NK-92 treated with Interleukin-12 subunit alpha and Interleukin-12 subunit beta, amount 100 ng/mL, for 24 hours (cell line): ENCODE measurements around the gene PARP16.
"Not testable (repeated sequence)": the region's sequence is repeated elsewhere in the genome, so short reads cannot be mapped to it uniquely, and the experiment has no call there.

Source experiments
- DNase-seq: peaks from one replicate; lab custom pipeline; 2025; lab: John Stamatoyannopoulos, UW

PARP16 gene

DNA sequence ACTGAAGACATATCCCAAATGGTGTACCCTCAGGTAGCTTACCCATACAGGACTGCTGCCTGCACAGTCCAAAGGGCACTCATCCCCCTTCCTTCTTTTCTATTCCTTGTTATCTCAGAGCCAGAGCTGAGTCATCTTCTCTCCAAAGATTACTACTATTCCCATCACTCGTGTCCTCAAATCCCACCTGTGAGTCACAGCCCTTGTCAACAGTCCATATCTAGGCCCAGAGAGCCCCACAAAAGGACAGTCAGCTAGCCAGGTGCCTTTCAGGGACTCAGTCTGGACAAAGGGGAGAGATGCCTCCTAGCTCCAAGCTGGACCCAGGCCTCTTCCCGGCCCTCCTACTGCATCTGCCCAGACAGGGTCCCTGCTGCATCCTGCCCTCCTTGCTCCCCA is 11.0 kb downstream of the PARP16 start:
- no peak for DNase-seq

DNA sequence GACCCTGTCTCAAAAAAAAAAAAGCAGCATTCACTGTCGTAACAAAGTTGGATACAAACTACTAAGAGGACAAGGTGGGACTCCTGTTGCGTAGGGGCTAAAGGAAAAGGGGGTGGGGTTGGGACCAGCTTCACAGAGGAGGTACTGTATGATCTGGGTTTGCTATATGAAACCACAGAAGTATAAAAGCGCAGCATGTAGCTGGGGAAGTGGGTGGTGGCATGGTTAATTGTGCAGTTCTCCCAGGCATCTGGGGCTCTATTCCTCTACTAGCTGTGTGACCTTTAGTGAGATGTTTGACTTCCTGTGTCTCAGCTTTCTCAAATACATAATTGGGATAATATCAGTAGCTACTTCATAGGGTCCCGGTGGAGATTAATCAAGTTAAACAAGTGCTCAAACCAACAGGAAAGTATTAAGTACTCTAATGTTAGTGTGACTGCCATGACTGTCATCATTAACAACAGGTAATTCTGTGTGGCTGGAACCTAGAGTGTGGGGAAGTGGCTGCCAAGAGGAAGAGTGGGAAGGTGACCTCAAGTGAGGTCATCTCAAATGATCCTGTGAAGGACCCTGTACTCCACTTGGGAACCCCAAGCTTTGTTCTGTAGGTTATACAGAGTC is 11.5 kb downstream of the PARP16 start:
- DNase-seq, result no peak

DNA sequence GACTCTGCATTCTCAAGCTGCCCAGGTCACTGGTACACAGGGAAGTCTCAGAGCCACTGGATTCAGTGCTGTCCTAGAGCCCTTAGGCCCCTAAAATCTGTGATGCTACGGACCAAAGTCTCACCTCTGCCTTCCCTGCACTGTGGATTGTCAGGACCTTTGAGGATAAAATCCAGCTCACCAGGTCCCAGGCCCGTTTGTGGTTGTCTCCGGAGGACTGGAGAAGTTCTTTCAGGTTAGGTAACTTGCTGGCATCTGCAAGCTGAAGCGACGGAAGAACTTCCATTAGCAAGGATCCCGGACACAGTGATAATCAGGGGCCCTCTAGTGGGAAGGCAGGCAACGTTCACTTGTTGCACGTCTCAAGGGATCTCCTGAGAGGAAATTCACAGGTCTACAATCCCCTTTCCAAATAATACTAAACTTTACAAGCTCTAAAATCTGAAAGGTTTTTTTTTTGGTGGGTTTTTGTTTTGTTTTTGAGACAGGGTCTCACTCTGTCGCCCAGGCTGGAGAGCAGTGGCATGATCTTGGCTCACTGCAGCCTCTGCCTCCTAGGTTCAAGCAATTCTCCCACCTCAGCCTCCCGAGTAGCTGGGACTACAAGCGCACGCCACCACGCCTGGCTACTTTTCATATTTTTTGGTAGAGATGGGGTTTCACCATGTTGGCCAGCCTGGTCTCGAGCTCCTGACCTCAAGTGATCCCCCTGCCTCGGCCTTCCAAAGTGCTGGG is 15.7 kb downstream of the PARP16 start:
- DNase-seq, result not testable (repeated sequence)

DNA sequence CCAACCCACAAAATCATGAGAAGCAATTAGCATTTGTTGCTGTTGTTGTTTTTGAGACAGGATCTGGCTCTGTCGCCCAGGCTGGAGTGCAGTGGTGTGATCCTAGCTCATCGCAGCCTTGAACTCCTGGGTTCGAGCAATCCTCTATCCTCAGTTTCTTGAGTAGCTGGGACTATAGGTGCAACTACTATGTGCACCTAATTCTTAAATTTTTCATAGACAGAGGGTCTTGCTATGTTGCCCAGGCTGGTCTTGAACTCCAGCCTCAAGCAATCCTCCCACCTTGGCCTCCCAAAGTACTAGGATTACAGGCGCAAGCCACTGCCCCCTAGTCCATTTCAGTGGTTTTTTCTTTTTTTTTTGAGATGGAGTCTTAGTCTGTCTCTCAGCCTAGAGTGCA is 18.3 kb downstream of the PARP16 start:
- DNase-seq, result no peak

DNA sequence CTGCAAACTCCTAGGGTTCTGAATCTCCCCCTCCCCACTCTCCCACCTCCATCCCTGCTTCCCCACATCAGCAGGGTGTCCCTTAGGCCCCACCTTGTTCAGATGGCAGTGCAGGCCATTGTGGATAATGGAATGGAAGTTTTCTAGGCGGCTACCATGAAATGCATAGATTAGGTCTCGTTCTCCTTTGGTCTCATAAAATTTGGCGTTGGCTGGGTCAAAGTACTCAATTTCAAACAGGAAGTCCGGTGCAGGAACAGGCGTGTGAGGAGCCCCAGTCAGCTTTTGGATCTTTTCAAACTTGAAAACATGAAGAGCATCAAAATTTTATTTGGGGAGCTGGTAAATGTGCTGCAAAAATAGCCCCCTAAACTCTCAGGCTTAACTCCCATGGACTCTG is 20.2 kb downstream of the PARP16 start:
- DNase-seq, result no peak

DNA sequence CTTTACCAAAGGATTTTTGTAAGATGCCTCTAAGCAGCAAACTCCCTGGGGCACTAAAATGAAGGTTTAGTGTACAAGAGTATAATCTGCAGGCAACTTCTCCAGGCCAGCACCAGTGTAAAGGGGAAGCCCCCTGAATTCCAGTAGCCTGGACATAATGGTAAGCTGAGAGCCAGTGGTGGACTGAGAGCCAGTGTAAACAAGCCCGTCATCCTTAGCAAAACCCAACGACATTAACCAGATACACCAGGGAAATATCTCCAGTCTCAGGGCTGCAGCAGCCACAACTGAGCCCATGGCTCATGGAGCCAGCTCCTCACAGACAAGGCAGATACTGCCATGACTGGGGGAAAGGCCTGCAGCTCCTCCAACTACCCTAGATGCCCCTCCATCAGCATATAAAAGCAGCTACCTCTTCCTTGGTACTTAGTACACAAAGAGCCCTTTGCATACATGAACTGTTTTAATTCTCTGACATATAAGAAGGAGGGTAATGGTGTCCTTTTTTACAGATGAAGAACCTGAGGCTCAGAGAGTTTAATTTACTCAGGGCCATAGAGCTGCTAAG is 21.7 kb downstream of the PARP16 start:
- no peak for DNase-seq

DNA sequence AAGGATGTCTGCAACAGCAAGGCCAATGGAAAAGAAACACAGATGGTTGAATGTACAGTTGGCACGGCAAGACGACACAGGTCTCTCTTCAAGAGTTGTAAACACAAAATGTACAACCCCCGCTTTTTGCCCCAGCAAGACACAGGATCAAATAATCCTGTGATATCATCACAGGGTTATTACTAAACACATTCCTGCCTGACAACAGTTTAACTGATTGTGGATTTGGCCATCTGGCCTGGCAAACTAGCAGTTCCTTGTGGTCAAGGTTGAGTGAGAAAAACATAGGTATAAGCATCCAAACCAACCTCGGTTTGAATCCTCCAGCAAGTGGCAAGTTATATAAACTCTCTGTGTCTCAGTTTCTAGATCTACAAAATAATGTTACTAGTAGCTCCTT is 23.4 kb downstream of the PARP16 start:
- no peak for DNase-seq

DNA sequence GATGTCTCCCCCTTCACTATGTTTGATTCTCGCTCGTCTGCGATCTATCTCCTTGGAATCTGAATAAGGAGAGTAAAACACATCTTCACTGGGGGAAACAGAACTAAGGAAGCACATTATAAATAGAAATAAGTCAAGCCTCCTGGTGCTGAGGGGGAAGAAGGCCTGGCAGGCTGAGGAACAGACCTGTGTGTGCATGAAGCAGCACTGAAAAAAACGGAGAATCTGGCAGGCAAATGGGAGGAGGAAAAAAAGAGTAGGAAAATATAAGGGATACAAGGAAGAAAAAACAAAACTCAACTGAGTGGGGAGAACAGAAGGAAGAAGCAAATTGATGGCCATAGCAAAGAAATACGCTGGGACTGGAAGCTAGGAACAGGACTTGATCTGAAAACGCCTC is 25.7 kb downstream of the PARP16 start:
- no peak for DNase-seq

DNA sequence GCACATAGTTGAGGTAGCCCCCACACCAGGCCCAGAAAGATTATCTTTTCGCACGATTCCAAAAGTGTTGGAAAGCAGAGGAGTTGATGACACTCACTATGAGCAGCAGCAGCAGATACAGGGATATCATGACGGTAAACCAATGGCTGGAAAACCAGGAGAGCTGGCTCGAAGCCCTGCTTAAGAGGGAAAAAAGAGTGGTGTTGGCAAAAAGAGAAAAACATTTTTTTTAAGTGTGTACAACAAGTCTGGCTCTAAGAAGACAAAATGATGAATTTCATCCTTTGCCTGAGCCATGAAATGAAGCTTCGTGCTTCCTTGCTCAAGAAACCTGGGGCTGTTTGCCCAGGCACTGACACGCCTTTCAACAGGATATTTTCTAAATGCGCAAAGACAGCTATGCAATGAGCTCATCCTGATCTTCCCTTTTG is 27.3 kb downstream of the PARP16 start:
- DNase-seq, result no peak

DNA sequence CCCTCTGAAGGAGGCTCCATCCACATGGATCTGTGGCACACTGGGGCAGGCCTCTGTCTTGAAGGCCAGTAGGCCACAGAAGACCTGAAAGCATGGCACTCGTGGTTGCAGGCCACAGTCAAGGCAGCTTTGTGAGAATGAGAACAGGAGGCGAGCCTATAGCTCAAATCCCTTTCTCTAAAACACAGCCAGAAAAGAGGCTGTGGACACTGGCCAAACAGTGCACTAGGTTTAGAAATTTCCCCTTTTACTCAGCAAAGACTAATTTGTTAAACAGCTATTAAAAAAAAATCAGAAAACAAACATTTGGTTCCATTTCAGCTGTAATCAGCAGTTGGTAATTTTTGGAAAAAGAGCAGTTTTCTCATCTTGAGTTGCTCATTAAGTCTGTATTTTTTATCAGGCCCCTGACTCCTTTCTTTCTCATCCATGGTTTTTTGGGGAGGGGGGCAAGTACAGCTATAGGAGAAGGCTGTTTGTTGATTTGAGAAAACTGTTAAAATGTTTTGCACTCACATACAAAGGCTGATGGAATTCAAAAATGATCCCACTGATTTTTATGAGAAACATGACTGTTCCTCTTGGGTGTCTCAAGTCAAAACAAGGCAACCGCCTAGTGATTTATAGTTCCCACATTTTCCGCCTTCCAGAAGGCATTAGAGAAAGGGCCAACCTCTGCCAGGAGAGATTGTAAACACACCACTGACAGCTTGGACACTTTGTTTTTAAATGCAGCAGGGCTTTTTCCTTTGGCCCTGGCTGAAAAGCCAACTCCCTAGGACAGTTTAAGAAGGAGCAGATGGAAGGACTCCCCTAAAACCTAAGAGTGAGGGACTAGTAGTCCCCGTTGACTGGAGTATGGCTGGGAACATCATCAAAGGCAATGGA is 28.1 kb downstream of the PARP16 start:
- DNase-seq, result no peak

DNA sequence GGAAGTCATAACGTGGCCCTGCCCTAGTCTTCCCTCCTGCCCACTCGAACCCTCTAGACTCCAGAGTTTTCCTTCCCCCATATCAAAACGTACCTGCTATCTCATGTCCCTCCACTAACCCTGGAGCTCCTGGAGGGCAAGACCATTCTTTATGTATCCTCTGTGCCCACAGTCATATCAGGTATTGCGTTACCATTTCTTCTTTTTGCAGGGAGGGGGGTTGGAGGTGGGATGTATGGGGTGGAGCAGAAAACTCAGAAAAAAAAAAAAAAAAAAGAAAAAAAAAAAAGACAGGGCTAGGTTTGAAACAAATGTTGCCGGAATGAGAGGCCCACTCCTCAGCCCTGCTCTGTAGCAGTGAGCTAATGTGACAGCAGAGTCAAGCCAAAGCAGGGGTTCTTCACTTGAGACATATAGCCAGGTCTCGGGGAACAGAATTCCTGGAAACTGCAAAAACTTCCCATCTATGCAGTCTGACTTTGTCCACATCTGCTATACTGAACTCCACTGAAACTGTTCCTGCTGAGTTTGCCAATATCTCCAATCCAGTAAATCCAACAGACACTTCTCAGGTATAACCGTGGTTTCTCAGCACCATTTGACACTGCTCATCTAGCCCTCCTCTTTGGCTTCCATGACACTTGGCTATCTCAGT is 31.1 kb downstream of the PARP16 start:
- DNase-seq, result no peak

DNA sequence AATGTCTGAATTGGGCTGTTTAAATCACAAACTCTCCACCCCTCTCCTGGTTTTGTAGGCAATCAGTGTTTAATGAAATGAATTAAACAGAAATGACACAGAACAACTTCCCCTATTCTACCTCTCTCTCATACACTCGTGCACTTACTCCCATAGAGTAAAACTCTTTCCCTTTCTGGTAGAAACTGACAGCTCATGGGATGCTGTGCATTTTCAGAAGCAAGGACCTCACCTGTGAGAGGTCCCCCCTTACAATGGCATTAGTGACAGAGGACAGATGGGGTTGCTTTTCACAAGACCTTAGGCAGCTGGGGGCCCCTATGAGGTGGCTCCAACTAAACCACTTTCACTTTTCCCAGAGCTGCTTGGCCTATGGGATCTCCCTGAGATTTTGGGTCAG is 31.9 kb downstream of the PARP16 start:
- no peak for DNase-seq

DNA sequence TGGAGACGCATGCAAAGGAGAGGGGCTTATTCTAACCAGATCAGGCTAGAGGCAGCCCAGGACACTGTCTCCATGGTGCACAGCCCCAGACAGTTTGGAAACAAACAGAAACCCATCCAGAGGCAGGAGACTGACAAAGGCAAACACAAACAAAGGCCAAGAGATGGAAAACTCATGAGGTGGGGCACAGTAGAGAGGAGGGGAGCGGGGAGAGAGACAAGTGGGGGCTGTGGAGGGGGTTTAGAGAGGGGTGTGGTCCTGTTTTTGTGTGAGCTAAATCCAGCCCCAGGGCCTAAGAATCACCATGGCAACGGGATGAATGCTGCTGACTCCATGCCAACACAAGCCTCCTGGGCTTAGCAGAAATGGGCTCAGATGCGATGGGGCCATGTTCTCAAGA is 32.3 kb downstream of the PARP16 start:
- DNase-seq, result no peak

DNA sequence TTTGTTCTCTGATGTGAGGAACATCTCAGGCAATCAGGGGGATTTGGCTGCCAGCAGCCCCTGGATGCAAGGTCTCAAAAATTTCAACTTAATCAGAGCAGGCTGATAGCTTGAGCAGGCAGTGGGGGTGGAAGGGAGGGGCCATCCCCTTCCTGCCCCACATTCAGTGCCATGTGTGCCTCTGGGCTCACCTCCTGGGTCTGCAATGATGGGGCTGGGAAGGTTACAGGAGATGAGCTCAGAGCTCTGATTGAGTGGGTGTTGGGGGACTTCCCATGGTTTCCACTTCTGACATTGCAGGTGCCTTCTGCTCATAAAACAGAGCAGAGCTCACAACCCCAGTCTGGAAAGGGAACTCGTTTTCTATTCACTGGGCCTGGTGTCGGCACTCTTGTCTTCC is 37.0 kb downstream of the PARP16 start:
- no peak for DNase-seq

DNA sequence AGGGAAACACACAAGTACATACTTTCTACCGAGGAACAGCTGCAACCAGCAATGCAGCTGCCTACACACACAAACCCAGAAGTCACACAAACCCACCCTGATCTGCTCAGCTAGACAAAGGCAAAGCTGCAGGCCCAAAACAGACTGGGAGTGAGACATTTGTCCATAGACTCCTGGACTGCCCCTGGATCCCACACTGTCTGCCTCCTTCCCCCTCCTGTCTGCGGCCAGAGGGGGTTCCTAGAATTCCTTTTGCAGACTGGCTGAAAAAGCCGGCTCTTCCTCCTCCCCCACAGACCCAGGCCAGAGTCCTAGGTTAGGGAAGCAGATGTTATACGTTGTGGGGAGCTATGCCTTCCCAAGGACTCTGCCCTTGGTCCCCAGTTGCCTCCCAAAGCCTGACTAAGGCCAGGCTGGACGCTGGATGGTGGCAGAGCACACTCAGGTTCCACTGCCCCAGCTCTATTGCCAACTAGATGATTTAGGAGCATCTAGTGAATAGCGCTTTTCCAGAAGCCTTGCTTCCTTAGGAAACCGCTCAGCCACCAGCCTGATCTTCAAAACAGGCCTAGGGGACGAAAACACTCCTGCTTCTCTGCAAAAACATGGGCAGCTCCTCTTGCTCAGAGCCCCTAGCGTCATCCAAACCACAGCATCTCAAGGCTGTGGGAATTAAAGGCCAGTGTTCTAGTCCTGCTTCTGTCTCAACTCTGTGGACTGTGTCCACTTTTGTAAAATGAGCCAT is 38.0 kb downstream of the PARP16 start:
- DNase-seq, result no peak

DNA sequence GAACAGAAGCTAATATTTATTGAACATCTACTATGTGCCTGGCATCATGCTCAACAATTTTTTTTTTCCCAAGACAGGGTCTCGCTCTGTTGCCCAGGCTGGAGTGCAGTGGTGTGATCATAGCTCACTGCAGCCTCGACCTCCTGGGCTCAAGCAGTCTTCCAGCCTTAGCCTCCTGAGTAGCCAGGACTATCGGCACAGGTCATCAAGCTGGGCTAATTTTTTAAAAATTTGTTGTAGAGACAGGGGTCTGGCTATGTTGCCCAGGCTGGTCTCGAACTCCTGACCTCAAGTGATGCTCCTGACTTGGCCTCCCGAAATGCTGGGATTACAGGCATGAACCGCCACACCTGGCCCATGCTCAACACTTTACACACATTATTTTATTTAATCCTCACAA is 39.7 kb downstream of the PARP16 start:
- DNase-seq, result no peak

DNA sequence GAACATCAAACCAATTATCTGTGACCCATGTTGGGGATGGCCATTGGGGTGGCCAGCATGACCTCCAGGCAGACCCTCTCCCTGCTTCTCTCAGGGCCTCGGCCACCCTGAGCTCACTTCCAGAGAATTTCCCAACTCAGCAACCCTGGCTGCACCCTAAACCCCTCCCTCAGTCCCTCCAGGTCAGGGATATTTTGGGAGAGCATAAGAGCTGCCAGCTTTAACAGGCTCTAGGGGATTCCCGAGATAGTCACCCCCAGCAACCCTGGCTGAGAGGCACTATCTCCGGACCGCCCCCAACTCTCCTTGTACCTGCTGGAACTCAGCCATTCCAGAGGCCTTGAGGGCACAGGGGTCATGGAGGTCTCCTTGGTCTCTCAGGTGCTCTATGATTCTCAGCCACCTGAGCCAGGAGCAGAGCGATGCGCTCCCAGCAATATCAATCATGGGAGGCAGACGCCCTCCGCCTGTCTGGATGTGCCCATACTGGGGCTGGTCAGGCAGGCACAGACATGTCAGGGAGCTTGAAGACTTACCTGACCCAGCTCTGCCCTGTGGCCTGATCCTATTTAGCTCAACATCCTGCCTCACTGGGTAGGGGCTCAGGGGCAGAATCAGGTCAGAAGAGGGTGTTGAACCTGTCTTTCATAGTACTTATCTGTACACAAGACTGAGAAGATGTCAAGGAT is 40.5 kb downstream of the PARP16 start:
- DNase-seq, result no peak

DNA sequence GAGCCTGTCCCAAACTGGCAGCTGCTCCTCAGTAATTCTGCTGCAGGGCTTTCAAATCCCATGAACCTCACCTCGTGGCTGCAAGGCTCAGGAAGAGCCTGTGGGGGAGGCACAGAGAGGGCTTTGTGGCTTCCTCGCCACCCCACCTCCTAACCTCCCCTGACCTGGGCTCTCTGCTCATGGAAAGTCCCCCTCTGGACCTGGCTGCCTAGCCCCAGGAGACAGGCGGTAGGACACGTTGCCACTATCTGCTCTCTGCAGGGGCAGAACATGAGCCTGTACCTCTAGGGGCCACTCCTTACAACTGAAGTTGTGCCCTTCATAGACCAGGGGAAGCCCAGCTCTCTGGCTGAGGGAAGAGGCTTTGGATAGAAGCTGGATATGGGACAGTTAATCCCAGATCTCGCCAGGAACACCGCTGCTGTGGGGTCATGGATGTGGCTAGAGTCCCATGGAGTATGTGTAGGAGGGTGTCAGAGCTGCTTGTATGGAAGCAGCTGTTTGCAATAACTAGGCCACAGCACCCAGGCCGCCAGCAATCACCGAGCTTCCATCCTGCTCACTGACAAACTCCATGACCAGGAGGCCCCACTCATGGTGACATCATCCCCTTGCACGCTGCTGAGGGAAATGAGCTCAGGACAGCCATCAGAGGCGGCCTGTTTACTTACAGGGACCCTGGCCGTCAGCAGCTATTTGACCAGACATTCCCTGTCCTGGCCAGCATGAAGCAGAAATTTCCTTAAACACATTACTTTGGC is 41.4 kb downstream of the PARP16 start:
- DNase-seq, result no peak

DNA sequence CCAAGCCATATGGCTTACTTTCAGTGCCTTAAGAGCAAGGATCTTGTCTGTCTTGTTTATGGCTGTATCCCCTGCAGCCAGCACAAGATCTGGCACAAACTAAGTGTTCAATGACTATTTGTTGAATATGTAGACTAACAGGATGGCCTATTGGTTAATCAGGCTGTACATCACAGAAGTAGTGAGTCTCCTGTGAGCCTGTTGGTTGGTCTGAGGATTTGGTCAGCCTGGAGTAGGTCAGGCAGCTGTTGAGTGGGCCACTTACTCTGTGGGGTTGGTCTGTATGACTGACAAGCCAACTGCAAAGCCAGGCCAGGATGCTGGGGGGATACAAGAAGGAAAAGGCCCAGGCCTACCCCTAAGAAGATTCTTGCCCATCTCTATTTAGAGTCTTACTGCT is 42.0 kb downstream of the PARP16 start:
- DNase-seq, result no peak

DNA sequence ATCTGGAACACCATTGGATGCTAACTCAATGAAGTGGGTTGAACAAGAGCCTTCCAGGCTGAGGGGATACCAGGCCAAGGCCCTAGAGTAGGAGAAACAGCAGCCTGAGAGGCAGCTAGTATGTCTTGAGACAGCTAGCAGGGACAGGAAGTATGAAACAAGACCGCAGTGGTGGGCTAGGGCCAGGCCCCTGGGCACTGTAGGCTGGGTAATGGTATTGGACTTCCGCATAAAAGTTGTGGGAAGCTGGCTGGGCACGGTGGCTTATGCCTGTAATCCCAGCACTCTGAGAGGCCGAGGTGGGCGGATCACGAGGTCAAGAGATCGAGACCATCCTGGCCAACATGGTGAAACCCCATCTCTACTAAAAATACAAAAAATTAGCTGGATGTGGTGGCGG is 50.2 kb downstream of the PARP16 start:
- not testable (repeated sequence) for DNase-seq
